Measurements from ENCODE around the gene CTU1. TPM values are rescaled to one million over a fixed set of nuclear protein-coding genes. Genes with fewer than 3 reads are reported as not detected.
A peak's percentile ranks its signal among the peaks of the same experiment; 100 is the strongest.

Gene CTU1
- total and polyA plus RNA-seq, 7 donors, result 0.60 to 9.0 (median 5.7) TPM

DNA sequence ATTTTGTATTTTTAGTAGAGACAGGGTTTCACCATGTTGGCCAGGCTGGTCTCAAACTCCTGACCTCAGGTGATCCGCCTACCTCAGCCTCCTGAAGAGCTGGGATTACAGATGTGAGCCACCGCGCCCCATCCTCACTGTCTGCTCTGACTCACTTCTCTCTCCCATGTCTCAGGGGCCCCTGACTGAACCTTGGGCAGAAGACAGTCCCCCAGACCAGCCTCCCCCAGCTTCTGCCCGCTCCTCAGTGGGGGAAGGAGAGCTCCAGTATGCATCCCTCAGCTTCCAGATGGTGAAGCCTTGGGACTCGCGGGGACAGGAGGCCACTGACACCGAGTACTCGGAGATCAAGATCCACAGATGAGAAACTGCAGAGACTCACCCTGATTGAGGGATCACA lies 21.5 kb upstream of the CTU1 start:
- TF ChIP-seq POLR2AphosphoS5 (IDR thresholded peaks at IDR 0.05), result no peak
- no peak for TF ChIP-seq EP300 (IDR thresholded peaks at IDR 0.05)
- no peak for TF ChIP-seq POLR2A (IDR thresholded peaks at IDR 0.05)
- no peak for TF ChIP-seq CTCF (IDR thresholded peaks at IDR 0.05)
- Histone ChIP-seq H3K4me3 (no peak overlapping the region), H3K9me3 (no peaks in the 10 kb centered on the region), H3K4me1 (no peaks in the 10 kb centered on the region), H3K27me3 (peaks cover 0 to 28% (median 0%) of the 10 kb centered on the region in 3 donors), H3K36me3 (no peaks in the 10 kb centered on the region), H3K27ac (no peak overlapping the region)
- 88 to 89% methylated on average over 8 of the region's 8 CpGs for WGBS, 2 donors
- peak; percentile 33 for DNase-seq
- intact Hi-C loops (cut with DNase I), result no loop called here

GRCh38 chr19:51128227-51128626 lies 20.0 kb upstream of the CTU1 start:
- intact Hi-C loops (cut with DNase I), result no loop called here
- H3K9me3 ChIP-seq, result no peaks in the 10 kb centered on the region
- WGBS, 2 donors, result 55 to 83% methylated on average over 7 of the region's 7 CpGs
- H3K4me3 ChIP-seq, result no peak overlapping the region
- peaks cover 0 to 31% (median 0%) of the 10 kb centered on the region in 3 donors for H3K27me3 ChIP-seq
- no peaks in the 10 kb centered on the region for H3K36me3 ChIP-seq
- TF ChIP-seq POLR2AphosphoS5 (IDR thresholded peaks at IDR 0.05) (no peak), CTCF (IDR thresholded peaks at IDR 0.05) (no peak), POLR2A (IDR thresholded peaks at IDR 0.05) (no peak), EP300 (IDR thresholded peaks at IDR 0.05) (no peak)
- H3K27ac ChIP-seq, result peak overlapping the region in 1 of 4 donors; percentile 48
- H3K4me1 ChIP-seq, result no peaks in the 10 kb centered on the region
- DNase-seq, result peak; percentile 46

DNA sequence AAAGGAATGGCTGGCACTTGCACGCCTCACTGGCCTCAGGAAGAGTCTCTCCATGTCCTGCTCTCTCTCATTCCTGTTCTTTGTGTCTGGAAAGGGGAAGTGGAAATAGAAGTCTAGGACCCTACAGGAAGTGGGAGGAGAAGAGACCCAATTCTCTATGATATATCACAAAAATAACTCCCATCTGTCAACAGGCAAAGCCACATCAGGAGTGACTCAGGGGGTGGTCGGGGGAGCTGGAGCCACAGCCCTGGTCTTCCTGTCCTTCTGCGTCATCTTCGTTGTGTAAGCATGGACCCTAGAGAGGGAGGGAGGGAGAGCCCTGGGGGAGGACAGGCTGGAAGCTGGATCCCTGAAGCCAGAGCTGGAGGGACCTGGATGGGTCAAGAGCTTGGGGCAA lies 19.5 kb upstream of the CTU1 start:
- intact Hi-C loops (cut with DNase I), result no loop called here
- H3K4me3 ChIP-seq, result no peak overlapping the region
- H3K36me3 ChIP-seq, result no peaks in the 10 kb centered on the region

DNA sequence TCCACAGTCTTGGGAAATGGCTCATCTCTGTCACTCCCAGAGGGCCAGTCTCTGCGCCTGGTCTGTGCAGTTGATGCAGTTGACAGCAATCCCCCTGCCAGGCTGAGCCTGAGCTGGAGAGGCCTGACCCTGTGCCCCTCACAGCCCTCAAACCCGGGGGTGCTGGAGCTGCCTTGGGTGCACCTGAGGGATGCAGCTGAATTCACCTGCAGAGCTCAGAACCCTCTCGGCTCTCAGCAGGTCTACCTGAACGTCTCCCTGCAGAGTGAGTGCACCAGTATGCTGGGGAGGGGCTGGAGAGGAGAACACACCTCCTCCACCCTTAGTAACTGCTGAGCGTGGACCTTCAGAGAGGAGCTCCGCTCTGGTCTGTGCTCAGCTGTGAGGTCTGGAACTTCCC lies 18.8 kb upstream of the CTU1 start:
- TF ChIP-seq EP300 (IDR thresholded peaks at IDR 0.05), result no peak
- TF ChIP-seq POLR2A (IDR thresholded peaks at IDR 0.05), result no peak
- TF ChIP-seq POLR2AphosphoS5 (IDR thresholded peaks at IDR 0.05), result no peak
- no peak for TF ChIP-seq CTCF (IDR thresholded peaks at IDR 0.05)
- Histone ChIP-seq H3K27me3 (peaks cover 0 to 35% (median 0%) of the 10 kb centered on the region in 3 donors), H3K27ac (peak overlapping the region; percentile 5 to 39 (median 13)), H3K9me3 (no peaks in the 10 kb centered on the region), H3K4me1 (no peaks in the 10 kb centered on the region), H3K4me3 (peak overlapping the region in 1 of 4 donors; percentile 29), H3K36me3 (no peaks in the 10 kb centered on the region)
- intact Hi-C loops (cut with DNase I), result no loop called here
- peak; percentile 56 for DNase-seq
- WGBS, 2 donors, result 76 to 79% methylated on average over 6 of the region's 6 CpGs

More for the DNA sequence above, 19.5 kb upstream of the CTU1 start:
- 51 to 80% methylated on average over 4 of the region's 4 CpGs for WGBS, 2 donors
- peak overlapping the region in 1 of 4 donors; percentile 48 for H3K27ac ChIP-seq
- peak; percentile 79 for DNase-seq
- H3K27me3 ChIP-seq, result peaks cover 0 to 36% (median 0%) of the 10 kb centered on the region in 3 donors
- TF ChIP-seq POLR2AphosphoS5 (IDR thresholded peaks at IDR 0.05) (peak in 3 of 4 donors; percentile 48 to 69 (median 55)), POLR2A (IDR thresholded peaks at IDR 0.05) (peak in 1 of 2 donors; percentile 21), CTCF (IDR thresholded peaks at IDR 0.05) (no peak)
- no peaks in the 10 kb centered on the region for H3K9me3 ChIP-seq
- H3K4me1 ChIP-seq, result no peaks in the 10 kb centered on the region

All from sigmoid colon (tissue), 7 donors.